NCI-H2227 treated with DMSO at 0.1 percent for 48 hours (cell line): Measurements from ENCODE around the gene TRAPPC8.
"Not testable (repeated sequence)": the region's sequence is repeated elsewhere in the genome, so short reads cannot be mapped to it uniquely, and the experiment has no call there.

ENCODE experiments used
- DNase-seq: peaks from one replicate; lab custom pipeline; 2025; lab: John Stamatoyannopoulos, UW

Gene TRAPPC8

DNA sequence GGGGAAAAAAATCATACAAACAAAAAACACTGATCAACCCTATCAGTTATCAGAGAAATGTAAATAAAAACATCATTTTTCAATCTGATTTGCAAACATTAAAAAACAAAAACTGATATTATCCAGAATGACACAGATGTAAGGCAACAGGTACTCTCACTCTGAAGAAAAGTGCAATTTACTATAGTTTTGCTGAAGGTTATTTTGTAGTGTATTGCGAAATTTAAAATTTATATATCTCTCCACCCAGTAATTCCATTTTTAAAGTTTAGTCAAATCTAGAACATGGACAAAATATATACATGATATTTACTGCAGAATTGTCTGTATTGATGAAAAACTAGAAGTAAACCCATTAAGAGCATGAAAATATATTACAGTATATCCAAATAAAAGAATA lies 79.8 kb downstream of the TRAPPC8 start:
- no peak for DNase-seq

DNA sequence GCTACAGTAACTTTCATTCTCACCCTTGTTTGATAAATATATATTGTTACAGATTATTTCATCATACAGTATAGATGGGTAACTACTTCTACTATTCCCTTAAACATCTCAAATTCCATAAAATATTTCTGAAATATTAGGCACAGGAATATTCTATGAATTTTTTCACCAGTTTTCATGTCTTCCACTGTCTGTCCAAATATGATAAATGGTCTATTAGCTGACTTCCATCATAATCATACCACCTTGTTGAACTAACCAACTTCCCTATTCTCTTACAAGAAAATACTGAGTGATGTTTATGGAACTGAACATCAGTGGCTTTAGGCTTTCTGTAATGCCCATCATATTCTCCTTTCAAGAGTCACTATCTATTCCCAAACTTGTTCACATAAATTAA lies 82.4 kb downstream of the TRAPPC8 start:
- no peak for DNase-seq

DNA sequence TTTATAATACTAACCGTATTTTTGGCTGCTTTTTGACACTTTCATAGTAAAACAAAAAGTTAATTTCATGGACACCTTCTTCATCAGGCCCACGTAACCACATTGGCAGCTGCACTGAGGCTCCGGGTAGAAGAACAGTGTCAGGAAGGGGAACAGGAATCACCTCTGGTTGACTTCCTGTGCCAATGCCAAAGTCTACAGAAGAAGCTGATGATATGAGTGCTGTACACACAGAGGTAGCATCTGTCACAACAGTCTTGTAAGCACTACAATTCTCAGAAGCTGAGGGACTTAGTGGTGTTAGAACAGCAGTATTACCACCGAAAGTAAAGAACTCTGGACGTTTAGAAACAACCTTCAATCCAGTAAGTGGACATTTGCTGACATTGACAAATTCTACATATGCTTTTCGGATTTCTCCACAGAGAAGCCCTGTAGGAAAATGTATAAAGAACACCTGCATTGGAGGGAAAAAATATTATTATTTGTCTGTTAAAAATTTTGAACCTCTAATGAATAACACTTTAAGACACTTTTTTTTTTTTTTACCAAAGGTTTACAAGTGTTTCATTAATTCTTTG lies 85.3 kb downstream of the TRAPPC8 start:
- no peak for DNase-seq

DNA sequence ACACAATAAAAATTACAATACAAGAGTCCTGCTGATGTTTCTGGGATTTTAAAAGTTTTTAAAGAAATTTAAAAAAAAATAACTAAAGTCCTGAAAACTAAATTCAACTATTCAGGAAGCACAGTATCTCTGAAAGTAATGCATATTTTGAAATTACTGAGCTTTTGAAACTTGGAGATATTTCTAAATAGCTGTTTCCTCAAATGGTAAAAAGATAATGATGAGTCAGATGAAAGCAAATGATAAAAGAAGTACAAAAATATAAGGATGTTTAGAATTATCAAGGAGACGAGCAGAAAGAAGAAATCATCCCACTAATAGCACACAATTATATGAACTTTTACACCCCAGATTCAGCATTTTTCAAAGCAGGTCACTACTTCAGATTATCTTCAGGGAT lies 92.1 kb downstream of the TRAPPC8 start:
- no peak for DNase-seq

DNA sequence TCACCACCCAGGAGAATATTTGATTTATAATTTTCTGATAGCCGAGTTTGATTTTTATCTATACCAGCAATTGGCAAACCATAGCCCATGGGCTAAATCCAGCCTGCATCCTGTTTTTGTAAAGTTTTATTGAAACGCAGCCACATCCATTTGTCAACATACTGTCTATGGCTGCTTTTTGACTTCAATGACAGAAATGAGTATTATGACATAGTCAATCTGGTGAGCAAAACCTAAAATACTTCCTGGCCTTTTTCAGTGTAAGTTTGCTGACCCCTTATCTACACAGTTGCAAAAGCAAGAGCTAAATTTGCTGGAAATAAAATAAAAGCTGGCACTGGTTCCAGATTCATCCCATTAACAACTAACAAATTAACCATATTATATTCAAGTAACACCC lies 102.4 kb downstream of the TRAPPC8 start:
- no peak for DNase-seq

DNA sequence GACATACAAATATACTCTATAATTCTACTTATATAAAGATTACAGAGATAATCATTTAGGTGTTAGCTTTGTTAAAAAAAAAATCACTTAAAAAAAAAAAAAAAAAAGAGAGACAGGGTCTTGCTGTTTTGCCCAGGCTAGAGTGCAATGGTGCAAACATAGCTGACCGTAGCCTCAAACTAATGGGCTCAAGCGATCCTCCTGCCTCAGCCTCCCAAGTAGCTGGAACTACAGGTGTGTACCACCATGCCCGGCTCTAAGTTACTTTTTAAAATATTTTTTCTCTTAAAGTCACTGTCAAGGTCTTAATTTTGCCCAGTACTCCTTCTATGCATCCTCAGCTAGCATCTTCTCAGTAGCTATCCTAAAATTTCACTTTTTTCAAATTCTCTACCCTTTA lies 105.0 kb downstream of the TRAPPC8 start:
- DNase-seq, result no peak

DNA sequence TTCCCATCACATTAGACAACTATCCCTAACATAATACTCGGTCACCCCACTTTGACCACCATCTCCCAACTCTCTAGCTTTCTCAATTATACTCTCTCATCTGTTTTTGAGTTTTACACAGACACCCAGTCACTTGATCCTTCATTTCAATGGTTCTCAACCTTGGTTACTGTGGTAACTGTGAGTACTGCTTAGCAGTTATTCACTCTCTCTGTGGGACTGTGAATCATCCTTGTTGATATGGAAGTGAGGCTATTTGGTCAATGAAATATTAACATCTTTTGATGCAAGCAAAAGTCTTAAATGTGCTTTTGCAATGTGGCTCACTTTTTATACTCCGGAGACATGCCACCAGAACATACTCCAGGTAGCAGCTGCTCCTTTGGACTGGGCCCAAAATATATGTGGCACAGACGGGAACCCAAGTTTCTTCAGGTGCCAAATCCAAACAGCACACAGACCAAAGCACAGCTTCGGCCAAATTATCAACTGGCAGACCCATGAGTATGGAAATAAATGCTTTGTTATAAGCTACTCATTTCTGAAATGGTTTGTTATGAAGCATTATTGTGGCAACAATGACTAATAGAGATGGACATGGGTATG lies 107.3 kb downstream of the TRAPPC8 start:
- no peak for DNase-seq

DNA sequence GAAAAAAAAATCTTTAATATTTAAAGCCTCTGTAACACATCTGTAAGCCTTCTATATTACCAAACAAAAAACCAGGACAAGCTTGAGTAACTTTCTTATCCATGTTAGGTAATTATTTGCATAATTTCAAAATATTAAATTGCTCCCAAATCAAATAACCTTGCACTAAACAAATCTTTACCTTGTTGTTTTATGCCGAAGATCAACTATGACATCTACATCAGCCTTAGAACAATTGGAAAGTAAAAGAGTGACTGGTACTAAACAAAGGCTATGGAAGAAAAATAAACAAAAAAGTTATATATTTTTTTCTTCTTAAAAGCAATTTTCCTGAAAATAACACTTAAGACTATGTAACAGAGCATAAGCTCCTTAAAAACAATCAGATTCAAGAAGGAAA lies 111.0 kb downstream of the TRAPPC8 start:
- no peak for DNase-seq

DNA sequence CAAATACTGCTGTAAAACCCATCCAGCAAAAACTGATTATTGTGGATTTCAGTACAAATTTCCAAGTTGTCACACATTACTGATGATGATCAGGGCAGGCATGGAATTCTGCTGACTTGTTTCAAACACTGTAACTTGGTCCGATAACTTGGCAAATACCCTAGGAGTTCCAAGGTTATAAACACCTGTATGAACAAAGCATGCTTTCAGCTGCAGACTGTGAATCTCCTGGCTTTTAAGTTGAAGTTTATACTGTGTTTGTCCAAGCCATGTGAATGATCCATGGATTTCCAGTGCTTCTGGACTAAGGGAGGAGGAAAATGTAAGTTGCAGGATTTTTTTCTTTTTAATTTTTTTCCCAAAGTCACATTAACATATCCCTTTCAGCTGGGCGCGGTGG lies 112.2 kb downstream of the TRAPPC8 start:
- DNase-seq, result no peak

DNA sequence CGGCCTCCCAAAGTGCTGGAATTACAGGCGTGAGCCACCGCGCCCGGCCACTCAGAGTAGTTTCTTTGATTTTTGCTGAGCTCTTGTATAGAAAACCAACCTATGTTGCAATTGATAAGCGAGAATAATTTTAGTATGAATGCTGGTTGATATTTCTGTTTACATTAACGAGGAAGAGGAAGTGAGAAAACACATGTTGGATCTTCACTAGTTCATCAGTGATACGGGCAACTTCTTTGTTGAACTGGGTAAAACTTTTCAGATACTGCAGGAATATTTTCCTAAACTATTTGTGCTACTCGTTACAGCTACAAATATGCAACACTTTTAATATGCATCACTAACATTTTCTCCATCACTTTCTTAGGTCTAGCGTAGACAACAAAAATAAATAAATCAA lies 114.3 kb downstream of the TRAPPC8 start:
- DNase-seq, result no peak

DNA sequence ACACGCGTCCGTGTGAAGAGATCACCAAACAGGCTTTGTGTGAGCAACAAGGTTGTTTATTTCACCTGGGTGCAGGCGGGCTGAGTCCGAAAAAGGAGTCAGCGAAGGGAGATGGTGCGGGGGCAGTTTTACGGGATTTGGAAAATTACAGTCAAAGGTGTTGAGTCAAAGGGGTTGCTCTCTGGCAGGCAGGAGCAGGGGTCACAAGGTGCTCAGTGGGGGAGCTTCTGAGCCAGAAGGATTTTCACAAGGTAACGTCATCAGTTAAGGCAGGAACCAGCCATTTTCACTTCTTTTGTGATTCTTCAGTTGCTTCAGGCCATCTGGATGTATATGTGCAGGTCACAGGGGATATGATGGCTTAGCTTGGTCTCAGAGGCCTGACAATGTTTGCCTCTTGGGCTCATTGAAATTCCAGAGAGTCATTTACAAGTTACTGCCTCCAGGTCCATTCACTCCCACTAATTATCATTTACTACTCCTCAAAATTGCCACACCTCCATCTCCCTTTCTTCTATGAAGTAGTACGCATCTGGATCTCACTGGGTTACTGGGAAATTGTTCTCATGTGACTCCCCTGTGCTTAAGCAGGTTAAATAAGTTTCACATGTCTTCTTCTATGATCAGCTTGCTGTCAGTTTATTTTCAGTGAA lies 116.1 kb downstream of the TRAPPC8 start:
- not testable (repeated sequence) for DNase-seq

DNA sequence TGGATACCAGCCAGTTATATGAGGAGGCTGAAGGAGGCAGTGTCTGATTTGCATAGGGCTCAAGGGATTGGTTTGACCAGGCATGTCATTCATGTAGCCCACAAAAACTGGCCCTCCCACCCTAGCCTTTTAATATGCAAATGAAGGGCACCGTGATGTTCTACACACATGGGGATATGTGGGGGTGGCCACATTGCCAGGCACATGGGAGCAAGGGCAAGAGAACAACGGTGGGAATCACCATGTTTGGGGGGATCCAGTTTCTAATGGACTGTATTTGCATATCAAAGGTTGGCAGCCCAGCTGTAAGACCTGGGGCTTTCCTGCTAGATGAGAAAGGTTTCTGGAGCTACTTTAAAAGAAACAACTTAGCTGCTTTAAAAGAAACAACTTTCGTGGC lies 117.2 kb downstream of the TRAPPC8 start:
- DNase-seq, result no peak

DNA sequence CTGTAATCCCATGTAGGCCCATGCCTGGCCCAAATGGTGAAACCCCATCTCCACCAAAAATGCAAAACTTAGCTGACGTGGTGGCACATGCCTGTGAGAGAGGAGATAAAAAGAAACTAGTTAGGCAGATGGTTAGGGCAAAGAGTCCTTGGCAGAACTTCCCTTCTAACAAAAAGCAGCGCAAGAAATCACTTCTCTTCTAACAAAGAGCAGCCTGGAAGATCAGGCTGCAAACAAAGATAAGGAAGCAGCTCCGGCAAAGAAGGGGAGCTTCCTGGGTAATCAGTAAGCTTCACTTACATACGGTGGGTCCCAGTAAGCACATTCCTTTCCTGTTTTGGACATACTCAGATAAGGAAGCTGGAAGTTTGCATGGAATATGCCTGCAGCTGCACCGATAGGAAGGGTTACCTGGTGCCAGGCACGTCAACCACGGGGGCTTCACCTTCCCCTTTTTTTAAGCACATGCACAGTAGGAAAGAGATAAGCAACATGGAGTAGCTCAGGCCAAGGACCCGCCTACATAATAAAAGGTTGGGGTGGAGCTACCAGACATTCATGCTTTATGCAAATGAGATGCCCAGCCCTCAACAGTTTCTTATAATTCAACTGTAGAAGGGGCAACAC lies 121.3 kb downstream of the TRAPPC8 start:
- DNase-seq, result no peak

DNA sequence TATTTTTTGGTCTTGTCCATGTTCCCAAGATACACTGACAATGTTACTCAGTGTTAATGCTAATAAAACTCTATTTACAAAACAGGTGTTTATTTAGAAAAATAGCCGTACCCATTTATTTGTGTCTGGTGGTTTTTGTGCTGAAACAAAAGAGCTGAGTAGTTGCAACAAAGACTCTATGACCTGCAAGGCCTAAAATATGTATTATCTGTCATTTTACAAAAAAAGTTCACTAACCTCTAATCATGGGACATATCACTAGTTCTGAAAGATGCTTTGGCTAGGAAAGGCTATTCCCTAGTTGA lies 123.1 kb downstream of the TRAPPC8 start:
- DNase-seq, result no peak

DNA sequence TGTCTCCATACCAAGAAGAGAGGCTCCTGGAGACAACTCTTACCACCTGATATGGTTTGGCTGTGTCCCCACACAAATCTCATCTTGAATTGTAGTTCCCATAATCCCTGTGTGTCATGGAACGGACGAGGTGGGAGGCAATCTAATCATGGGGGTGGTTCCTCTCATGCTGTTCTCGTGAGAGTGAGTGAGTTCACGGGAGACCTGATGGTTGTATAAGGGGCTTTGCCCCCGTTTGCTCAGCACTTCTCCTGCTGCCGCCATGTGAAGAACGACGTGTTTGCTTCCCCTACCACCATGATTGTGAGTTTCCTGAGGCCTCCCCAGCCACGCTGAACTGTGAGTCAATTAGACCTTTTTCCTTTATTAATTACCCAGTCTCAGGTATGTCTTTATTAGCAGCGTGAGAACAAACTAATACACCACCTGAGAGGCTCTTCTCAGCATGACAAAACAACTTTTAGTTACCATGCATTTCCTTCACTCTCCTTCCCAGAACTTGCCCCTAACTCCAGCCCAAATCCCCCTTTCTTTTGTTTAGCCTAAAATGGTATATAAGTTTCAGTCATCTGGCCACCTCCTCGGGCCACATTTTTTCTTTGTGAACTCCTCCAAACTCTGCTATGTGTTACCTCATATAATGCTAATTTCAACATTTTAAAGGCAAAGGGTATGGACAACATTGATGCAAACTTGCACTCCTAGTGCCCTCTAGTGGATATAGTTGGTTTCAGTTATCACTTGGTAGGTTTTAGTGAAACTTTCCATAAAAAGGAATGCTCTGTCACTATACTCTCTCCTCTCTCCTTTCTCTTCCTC lies 123.6 kb downstream of the TRAPPC8 start:
- peak; percentile 69 for DNase-seq

DNA sequence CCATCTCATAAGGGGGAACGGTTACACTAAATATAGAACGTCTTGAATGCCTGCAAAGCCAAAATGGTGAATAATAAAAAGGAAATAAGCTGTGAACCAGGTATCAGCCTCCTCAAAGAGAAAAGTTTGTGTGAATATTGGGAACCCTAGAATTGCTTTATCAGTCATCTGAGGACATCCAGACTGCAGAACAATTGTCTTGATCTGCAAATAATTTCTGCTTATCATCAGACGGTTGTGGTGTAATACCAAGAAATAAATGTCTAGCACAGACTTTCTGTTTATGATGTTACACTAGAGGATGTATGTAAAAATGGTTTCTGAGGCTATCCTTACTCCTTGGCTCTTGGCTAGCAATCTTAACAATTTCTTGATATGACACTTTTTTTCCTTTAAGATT lies 128.8 kb downstream of the TRAPPC8 start:
- DNase-seq, result no peak

DNA sequence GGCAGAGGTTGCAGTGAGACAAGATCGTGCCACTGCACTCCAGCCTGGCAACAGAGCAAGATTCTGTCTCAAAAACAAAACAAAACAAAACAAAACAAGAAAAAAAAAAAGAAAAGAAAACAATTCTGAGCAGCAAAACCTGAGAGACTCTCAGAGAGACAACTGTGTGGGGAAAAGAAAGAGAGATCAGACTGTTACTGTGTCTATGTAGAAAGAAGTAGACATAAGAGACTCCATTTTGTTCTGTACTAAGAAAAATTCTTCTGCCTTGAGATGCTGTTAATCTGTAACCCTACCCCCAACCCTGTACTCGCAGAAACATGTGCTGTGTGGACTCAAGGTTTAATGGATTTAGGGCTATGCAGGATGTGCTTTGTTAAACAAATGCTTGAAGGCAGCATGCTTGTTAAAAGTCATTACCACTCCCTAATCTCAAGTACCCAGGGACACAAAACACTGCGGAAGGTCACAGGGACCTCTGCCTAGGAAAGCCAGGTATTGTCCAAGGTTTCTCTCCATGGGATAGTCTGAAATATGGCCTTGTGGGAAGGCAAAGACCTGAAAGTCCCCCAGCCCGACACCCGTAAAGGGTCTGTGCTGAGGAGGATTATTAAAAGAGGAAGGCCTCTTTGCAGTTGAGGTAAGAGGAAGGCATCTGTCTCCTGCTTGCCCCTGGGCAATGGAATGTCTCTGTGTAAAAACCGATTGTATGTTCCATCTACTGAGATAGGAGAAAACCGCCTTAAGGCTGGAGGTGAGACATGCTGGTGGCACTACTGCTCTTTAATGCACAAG lies 132.4 kb downstream of the TRAPPC8 start:
- DNase-seq, result not testable (repeated sequence)

DNA sequence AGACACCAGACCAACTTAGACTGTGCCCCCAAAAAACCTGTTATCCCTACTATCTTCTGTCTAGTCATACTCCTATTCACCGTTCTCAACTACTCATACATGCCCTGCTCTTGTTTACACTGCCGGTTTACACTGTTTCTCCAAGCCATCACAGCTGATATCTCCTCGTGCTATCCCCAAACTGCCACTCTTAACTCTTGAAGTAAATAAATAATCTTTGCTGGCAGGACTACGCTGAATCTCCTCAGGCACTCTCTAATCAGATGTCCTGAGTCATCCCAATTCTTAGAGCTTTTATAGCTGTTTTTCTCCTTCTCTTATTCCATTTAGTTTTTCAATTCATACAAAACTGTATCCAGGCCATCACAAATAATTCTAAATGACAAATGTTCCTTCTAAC lies 133.9 kb downstream of the TRAPPC8 start:
- DNase-seq, result not testable (repeated sequence)

DNA sequence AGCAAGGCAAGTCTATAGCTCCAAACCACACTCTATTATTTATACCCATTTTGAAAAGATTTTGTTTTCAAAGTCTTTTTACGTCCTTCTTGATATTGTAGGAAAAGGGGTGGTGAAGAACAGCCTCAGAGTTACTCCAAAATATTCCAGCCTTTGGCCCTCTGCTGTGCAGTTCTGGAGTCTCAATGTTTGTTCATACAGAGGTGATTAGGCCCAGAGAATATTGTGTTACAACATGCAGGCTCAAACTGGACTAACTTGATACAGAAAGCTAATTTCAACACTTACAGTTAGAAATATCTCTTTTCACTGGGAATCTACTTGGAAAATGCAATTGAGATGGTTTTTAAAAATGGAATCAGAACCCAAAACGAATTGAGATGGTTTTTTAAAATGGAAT lies 141.8 kb downstream of the TRAPPC8 start:
- DNase-seq, result no peak

DNA sequence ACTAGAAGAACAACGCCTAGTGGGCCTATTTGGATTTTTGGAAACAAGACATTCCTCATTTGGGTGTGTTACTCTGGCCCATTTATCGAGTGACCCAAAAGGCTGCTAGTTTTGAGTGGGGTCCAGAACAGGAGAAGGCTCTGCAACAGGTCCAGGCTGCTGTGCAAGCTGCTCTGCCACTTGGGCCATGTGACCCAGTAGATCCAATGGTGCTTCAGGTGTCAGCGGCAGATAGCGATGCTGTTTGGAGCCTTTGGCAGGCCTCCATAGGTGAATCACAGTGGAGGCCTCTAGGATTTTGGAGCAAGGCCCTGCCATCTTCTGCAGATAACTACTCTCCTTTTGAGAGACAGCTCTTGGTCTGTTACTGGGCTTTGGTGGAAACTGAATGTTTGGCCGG lies 143.7 kb downstream of the TRAPPC8 start:
- DNase-seq, result not testable (repeated sequence)

DNA sequence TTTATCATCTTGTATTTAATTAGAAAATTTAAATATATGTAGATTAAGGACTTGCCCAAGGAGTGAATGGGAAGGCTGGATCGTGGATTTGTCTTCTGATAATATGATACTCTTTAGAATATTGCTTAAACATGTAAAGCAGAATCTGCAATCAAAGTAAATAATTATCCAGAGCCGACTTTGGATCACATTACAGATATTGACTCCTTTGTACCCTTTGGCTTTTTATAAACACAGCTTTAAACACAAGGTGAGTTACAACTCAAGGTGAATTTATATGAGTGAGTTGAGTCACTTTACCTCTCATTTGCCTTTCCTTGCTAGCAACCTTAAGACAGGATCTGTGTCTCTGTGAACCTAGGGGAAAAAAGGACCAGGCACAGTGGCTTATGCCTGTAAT lies 144.5 kb downstream of the TRAPPC8 start:
- no peak for DNase-seq

DNA sequence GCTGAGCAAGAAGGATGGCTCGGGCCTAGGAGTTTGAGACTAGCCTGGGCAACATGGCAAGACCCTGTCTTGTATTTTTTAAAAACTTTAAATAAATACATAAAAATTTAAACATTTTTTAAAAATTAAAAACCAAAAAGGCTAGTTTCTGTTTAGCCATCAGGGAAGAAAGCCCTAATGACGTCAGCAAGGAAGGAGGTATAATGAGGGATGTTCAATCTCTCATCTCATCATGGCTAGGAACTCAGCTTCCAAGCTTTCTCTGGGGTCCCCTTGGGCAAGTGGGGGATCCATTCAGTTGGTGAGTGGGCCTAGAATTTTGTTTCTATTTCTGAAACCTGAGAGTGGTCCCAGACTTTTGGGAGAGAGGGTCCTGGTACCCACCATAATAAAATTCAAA lies 147.2 kb downstream of the TRAPPC8 start:
- no peak for DNase-seq
